ENCODE results near the gene HERC2.

DNA sequence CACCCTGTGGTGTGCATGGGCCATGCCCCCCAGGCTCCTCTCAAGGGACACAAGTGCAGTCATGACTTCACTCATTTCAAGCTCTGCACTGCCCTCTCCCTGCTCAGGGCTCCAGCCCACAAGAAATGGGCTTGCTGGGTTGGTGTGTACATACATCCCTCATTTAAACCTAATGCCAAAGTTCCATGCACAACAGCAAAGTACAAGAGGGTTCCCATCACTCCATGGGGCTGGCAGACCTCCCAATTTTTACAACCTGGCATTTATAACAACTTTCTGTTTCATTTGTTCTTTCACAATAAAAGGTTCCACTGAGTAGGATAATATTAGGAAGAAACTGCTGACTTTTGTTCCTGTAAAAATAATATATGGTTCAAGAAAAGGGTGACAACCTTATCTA, 54.3 kb downstream of the HERC2 start:
- TF ChIP-seq MYC (IDR thresholded peaks at IDR 0.05; ENCODE audit: low read depth, low read length) (no peak), MAX (IDR thresholded peaks at IDR 0.05; ENCODE audit: insufficient read depth, insufficient read length) (no peak), POLR2AphosphoS5 (IDR thresholded peaks at IDR 0.05; ENCODE audit: insufficient read depth, low read depth, low read length) (no peak)
